ENCODE results near the gene GSTM2.

DNA sequence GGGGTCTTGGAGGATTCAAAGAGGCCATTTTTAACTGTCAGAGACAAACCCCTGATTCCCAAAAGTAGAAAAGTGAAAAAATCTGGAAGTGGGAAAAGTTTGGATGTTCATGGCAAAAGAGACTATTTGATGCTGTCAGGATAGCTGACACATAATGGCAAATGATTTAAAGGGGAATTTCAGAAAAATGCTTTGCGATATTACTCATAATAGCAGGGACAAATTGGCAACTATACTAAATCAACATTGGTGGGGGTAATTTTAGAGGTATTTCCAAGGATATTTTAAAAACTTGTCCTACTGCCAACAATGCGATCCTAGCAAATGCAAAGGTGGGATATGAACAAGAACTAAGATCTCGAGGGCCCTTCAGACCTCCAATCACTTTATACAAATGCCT lies 17.2 kb upstream of the GSTM2 start:
- TF ChIP-seq CTCF (IDR thresholded peaks at IDR 0.05) (no peak), SIN3A (IDR thresholded peaks at IDR 0.05; ENCODE audit: borderline replicate concordance, insufficient read depth, low read depth, low read length) (no peak), POLR2AphosphoS5 (IDR thresholded peaks at IDR 0.05; ENCODE audit: low read depth, low read length) (no peak), REST (IDR thresholded peaks at IDR 0.05; ENCODE audit: insufficient read depth in 1 of 2, low read depth in 2 of 2, low read length in 1 of 2) (no peak)

All from Panc1 (cell line).